CD4-positive, alpha-beta T cell treated with Interleukin-17A for 4 hours (primary cell): Measurements from ENCODE around the gene OGFOD1.
A peak's percentile ranks its signal among the peaks of the same experiment; 100 is the strongest.

Experiments used
- DNase-seq: peaks from one replicate; pipeline ENCODE4 v3.0.0-alpha.2; 2020; ENCODE audit warnings: mixed read lengths

The OGFOD1 gene

GRCh38 chr16:56450986-56451752 lies at the start of gene OGFOD1, which contains the start of gene NUDT21:
TSS of gene OGFOD1 (plus strand) at chr16:56451554. CDS start at chr16:56451613, 59 bp downstream.
TSS of gene NUDT21 (minus strand) at chr16:56451332. CDS start at chr16:56451202, 130 bp downstream.
- peak; percentile 90 for DNase-seq

GRCh38 chr16:56405977-56406672 lies 45.2 kb upstream of the OGFOD1 start:
- no peak for DNase-seq

GRCh38 chr16:56408379-56409098 lies 42.8 kb upstream of the OGFOD1 start:
- no peak for DNase-seq

GRCh38 chr16:56409195-56409594 lies 42.2 kb upstream of the OGFOD1 start:
- DNase-seq: no peak

GRCh38 chr16:56411123-56411522 lies 40.2 kb upstream of the OGFOD1 start:
- DNase-seq: no peak

- no peak for DNase-seq
These were observed 39.7 kb upstream of the OGFOD1 start for GRCh38 chr16:56411624-56412023.

- no peak for DNase-seq
These were observed 38.0 kb upstream of the OGFOD1 start for GRCh38 chr16:56413381-56413780.

GRCh38 chr16:56414366-56414765 lies 37.0 kb upstream of the OGFOD1 start:
- no peak for DNase-seq

GRCh38 chr16:56415875-56416274 lies 35.5 kb upstream of the OGFOD1 start:
- no peak for DNase-seq

GRCh38 chr16:56417138-56417537 lies 34.2 kb upstream of the OGFOD1 start:
- no peak for DNase-seq

- DNase-seq: no peak
These were observed 31.4 kb upstream of the OGFOD1 start for GRCh38 chr16:56419740-56420548.

- no peak for DNase-seq
These were observed 30.7 kb upstream of the OGFOD1 start for GRCh38 chr16:56420613-56421012.

GRCh38 chr16:56421313-56421712 lies 30.0 kb upstream of the OGFOD1 start:
- DNase-seq: no peak

GRCh38 chr16:56421976-56422669 lies 29.2 kb upstream of the OGFOD1 start:
- DNase-seq: no peak

- no peak for DNase-seq
These were observed 28.4 kb upstream of the OGFOD1 start for GRCh38 chr16:56422896-56423441.

- DNase-seq: no peak
These were observed 27.6 kb upstream of the OGFOD1 start for GRCh38 chr16:56423584-56424403.

GRCh38 chr16:56424404-56424764 lies 27.0 kb upstream of the OGFOD1 start:
- DNase-seq: no peak

GRCh38 chr16:56424791-56425438 lies 26.4 kb upstream of the OGFOD1 start:
- peak; percentile 37 for DNase-seq

GRCh38 chr16:56425439-56425832 lies 25.9 kb upstream of the OGFOD1 start, which contains the start of gene AMFR:
TSS of gene AMFR (minus strand) at chr16:56425545. CDS start at chr16:56425327, 218 bp downstream.
- DNase-seq: peak; percentile 79

GRCh38 chr16:56426585-56426984 lies 24.8 kb upstream of the OGFOD1 start:
- no peak for DNase-seq
